OCI-LY1 (cell line): ENCODE measurements around the gene NAV2.

Source experiments
- CTCF ChIP-seq: fragments of 200-600 bp; sonication (generic), shearing (Covaris generic); IDR thresholded peaks from 2 replicates; pipeline ENCODE4 v1.5.1; 2017; ENCODE audit warnings: mild to moderate bottlenecking, antibody characterized with exemption, low read length, moderate library complexity, mixed read lengths
- EZH2 ChIP-seq: fragments of 200-600 bp; sonication (generic), shearing (Covaris generic); IDR thresholded peaks from 2 replicates; pipeline ENCODE4 v1.8.0; 2017; ENCODE audit warnings: borderline replicate concordance, mixed run types, mild to moderate bottlenecking, antibody characterized with exemption, low read length, moderate library complexity, mixed read lengths

GRCh38 chr11:19737575-19737974 is 24.9 kb downstream of the NAV2 start:
- TF ChIP-seq EZH2 (no peak), CTCF (no peak)
